H9 (cell line): ENCODE results near the gene LRMDA. TPM values are rescaled to one million over a fixed set of nuclear protein-coding genes. Genes with fewer than 3 reads are reported as not detected.

Source experiments
- DNase-seq: peaks from one replicate; pipeline ENCODE4 v3.0.0-alpha.2; 2017
- H2AFZ ChIP-seq: one replicate; pipeline ENCODE4 v1.6.1; 2013; ENCODE audit warnings: mild to moderate bottlenecking, low read length, control low read depth, moderate library complexity
- H2AK5ac ChIP-seq: 2 replicates; pipeline ENCODE4 v1.6.1; 2013; ENCODE audit warnings: low read length, control low read depth, mixed read lengths; ENCODE audit not compliant: insufficient read length
- H2BK120ac ChIP-seq: one replicate; pipeline ENCODE4 v1.6.1; 2013; ENCODE audit warnings: low read depth, mild to moderate bottlenecking, low read length, control low read depth, inconsistent platforms; ENCODE audit not compliant: poor library complexity, severe bottlenecking
- H2BK12ac ChIP-seq: 2 replicates; pipeline ENCODE4 v1.6.1; 2013; ENCODE audit warnings: low read length, control low read depth, mixed read lengths, low read depth; ENCODE audit not compliant: insufficient read length
- H2BK15ac ChIP-seq: 2 replicates; pipeline ENCODE4 v1.6.1; 2013; ENCODE audit warnings: low read depth, low read length, control low read depth
- H2BK20ac ChIP-seq: one replicate; pipeline ENCODE4 v1.6.1; 2013; ENCODE audit warnings: low read depth, mild to moderate bottlenecking, low read length, control low read depth, inconsistent platforms; ENCODE audit not compliant: poor library complexity, severe bottlenecking
- H2BK5ac ChIP-seq: 2 replicates; pipeline ENCODE4 v1.6.1; 2013; ENCODE audit warnings: low read length, control low read depth, mixed read lengths; ENCODE audit not compliant: insufficient read length
- H3K14ac ChIP-seq: 2 replicates; pipeline ENCODE4 v1.6.1; 2013; ENCODE audit warnings: low read length, control low read depth; ENCODE audit not compliant: insufficient read depth
- H3K18ac ChIP-seq: 2 replicates; pipeline ENCODE4 v1.6.1; 2013; ENCODE audit warnings: low read depth, mild to moderate bottlenecking, mixed read lengths, low read length, control low read depth; ENCODE audit not compliant: insufficient read length
- H3K23ac ChIP-seq: 2 replicates; pipeline ENCODE4 v1.6.1; 2013; ENCODE audit warnings: low read length, control low read depth, mixed read lengths, low read depth; ENCODE audit not compliant: insufficient read length
- H3K23me2 ChIP-seq: 2 replicates; pipeline ENCODE4 v1.6.1; 2013; ENCODE audit warnings: low read depth, mild to moderate bottlenecking, mixed read lengths, low read length, control low read depth; ENCODE audit not compliant: insufficient read length, poor library complexity, severe bottlenecking
- H3K27ac ChIP-seq: 2 replicates; pipeline ENCODE4 v1.5.1; 2013; ENCODE audit warnings: low read length, control low read depth, mixed read lengths, low read depth; ENCODE audit not compliant: insufficient read length
- H3K27me3 ChIP-seq: 2 replicates; pipeline ENCODE4 v1.6.1; 2013; ENCODE audit warnings: low read length, control low read depth, inconsistent platforms; ENCODE audit not compliant: insufficient read depth
- H3K4ac ChIP-seq: 2 replicates; pipeline ENCODE4 v1.6.1; 2013; ENCODE audit warnings: low read depth, mild to moderate bottlenecking, control low read depth, inconsistent platforms, low read length, moderate library complexity
- H3K4me1 ChIP-seq: 2 replicates; pipeline ENCODE4 v1.6.1; 2013; ENCODE audit warnings: low read length, control low read depth, inconsistent platforms; ENCODE audit not compliant: insufficient read depth
- H3K4me2 ChIP-seq: 2 replicates; pipeline ENCODE4 v1.6.1; 2013; ENCODE audit warnings: low read length, control low read depth, mixed read lengths; ENCODE audit not compliant: insufficient read length, insufficient read depth
- H3K56ac ChIP-seq: 2 replicates; pipeline ENCODE4 v1.6.1; 2013; ENCODE audit warnings: low read depth, mild to moderate bottlenecking, mixed read lengths, low read length, control low read depth; ENCODE audit not compliant: insufficient read length
- H3K79me1 ChIP-seq: 2 replicates; pipeline ENCODE4 v1.6.1; 2013; ENCODE audit warnings: low read depth, mild to moderate bottlenecking, moderate library complexity, low read length, control low read depth, inconsistent platforms; ENCODE audit not compliant: insufficient read depth, poor library complexity, severe bottlenecking
- H3K79me2 ChIP-seq: 2 replicates; pipeline ENCODE4 v1.6.1; 2013; ENCODE audit warnings: low read length, control low read depth, inconsistent platforms; ENCODE audit not compliant: insufficient read depth
- H3K9ac ChIP-seq: 2 replicates; pipeline ENCODE4 v1.6.1; 2013; ENCODE audit warnings: low read length, control low read depth, mixed read lengths; ENCODE audit not compliant: insufficient read length; ENCODE audit errors: extremely low read depth
- H3K9me3 ChIP-seq: one replicate; pipeline ENCODE4 v1.6.1; 2013; ENCODE audit warnings: low read depth, low read length, inconsistent platforms; ENCODE audit not compliant: control insufficient read depth
- H3T11ph ChIP-seq: one replicate; pipeline ENCODE4 v1.6.1; 2013; ENCODE audit warnings: mild to moderate bottlenecking, low read length, control low read depth, inconsistent platforms
- H4K20me1 ChIP-seq: one replicate; pipeline ENCODE4 v1.6.1; 2013; ENCODE audit not compliant: control insufficient read depth, insufficient read length, insufficient read depth
- H4K5ac ChIP-seq: 2 replicates; pipeline ENCODE4 v1.6.1; 2013; ENCODE audit warnings: low read depth, mild to moderate bottlenecking, mixed read lengths, low read length, control low read depth; ENCODE audit not compliant: insufficient read length
- H4K8ac ChIP-seq: replicated peaks from 2 replicates; pipeline ENCODE4 v1.6.1; 2013; ENCODE audit warnings: low read length, control low read depth, mixed read lengths, low read depth; ENCODE audit not compliant: insufficient read length
- H4K91ac ChIP-seq: 2 replicates; pipeline ENCODE4 v1.6.1; 2013; ENCODE audit warnings: low read depth, mild to moderate bottlenecking, moderate library complexity, mixed read lengths, low read length, control low read depth; ENCODE audit not compliant: insufficient read length
- H3K27ac Mint-ChIP-seq, 3 experiments: 2 replicates in 2 of 3; 3 replicates in 1 of 3; pipeline ENCODE4 v1.8.0; 2020 to 2021; ENCODE audit warnings: mixed read lengths in 3 of 3, mild to moderate bottlenecking in 1 of 3, moderate library complexity in 1 of 3
- H3K27me3 Mint-ChIP-seq: 2 replicates; pipeline ENCODE4 v1.8.0; 2021; ENCODE audit warnings: low read depth, mild to moderate bottlenecking, moderate library complexity, mixed read lengths
- H3K36me3 Mint-ChIP-seq, 3 experiments: 2 replicates in 2 of 3; 3 replicates in 1 of 3; pipeline ENCODE4 v1.8.0; 2020 to 2021; ENCODE audit warnings: low read depth in 3 of 3, mixed read lengths in 3 of 3; ENCODE audit not compliant: insufficient read depth in 1 of 3
- H3K4me1 Mint-ChIP-seq, 2 experiments: 2 replicates each; pipeline ENCODE4 v1.8.0; 2020; ENCODE audit warnings: mixed read lengths in 2 of 2
- H3K4me3 Mint-ChIP-seq, 2 experiments: 2 replicates in 1 of 2; 3 replicates in 1 of 2; pipeline ENCODE4 v1.8.0; 2020 to 2021; ENCODE audit warnings: mild to moderate bottlenecking in 2 of 2, mixed read lengths in 2 of 2, moderate library complexity in 1 of 2
- H3K9me3 Mint-ChIP-seq, 2 experiments: 2 replicates in 1 of 2; 3 replicates in 1 of 2; pipeline ENCODE4 v1.8.0; 2020; ENCODE audit warnings: mild to moderate bottlenecking in 2 of 2, mixed read lengths in 2 of 2, moderate library complexity in 1 of 2
- WGBS: extraction: QIAGEN DNeasy Blood & Tissue Kit; methylation state at CpG from one replicate; pipeline ENCODE4 v1.1.7; 2013; ENCODE audit warnings: missing lambda C conversion rate, low lambda C conversion rate, mixed read lengths; ENCODE audit not compliant: insufficient read length; ENCODE audit errors: extremely low coverage; 5-methylcytosine and 5-hydroxymethylcytosine counted together
- total RNA-seq: library from RNA; stranded (reverse); gene quantifications from 2 replicates; pipeline ENCODE4 v1.2.1, GENCODE V29; 2021
- TF ChIP-seq, protein P1 (sequence below): fragments of 200-600 bp; sonication (generic); conservative IDR thresholded peaks from 3 replicates; pipeline ENCODE4 v1.8.0; 2021; ENCODE audit warnings: antibody characterized with exemption, mild to moderate bottlenecking

Gene LRMDA
- total RNA-seq, 1 experiment from 2014 or later = 1.8 TPM

DNA sequence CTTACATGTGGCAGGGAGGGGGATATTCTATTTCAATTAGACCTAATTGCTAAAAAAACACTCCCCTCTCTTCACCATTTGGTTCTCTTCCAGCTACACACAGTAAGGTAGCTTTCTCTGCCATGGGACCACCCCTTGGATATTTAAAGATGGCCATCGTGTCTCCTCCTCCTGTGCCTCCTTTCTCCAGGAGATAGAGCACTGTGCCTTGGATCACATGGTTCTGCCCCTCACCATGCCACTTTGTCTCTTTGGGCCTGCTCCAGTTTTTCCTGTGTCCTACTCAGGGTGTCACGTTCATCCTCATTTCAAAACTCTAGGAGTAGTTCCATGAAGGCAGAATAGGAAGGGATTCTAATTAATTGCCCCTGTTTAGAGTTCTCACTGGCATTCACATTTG is 1146.0 kb downstream of the LRMDA start:
- Histone ChIP-seq H2BK120ac (no peak overlapping the region), H2BK20ac (no peak overlapping the region), H3K4me2 (no peak overlapping the region), H3T11ph (no peak overlapping the region), H2BK12ac (no peak overlapping the region), H3K27ac (no peak overlapping the region), H3K18ac (no peak overlapping the region), H3K23me2 (no peaks in the 10 kb centered on the region), H2BK5ac (no peak overlapping the region), H2AK5ac (no peak overlapping the region), H3K79me1 (no peaks in the 10 kb centered on the region), H4K5ac (no peak overlapping the region), H4K8ac (no peak overlapping the region), H3K9ac (no peak overlapping the region), H2AFZ (no peak overlapping the region), H3K23ac (no peak overlapping the region), H3K4ac (no peak overlapping the region), H4K20me1 (no peaks in the 10 kb centered on the region), H3K14ac (no peak overlapping the region), H3K27me3 (no peaks in the 10 kb centered on the region), H3K9me3 (no peaks in the 10 kb centered on the region), H4K91ac (no peak overlapping the region), H3K4me1 (no peaks in the 10 kb centered on the region), H3K79me2 (no peaks in the 10 kb centered on the region), H2BK15ac (no peak overlapping the region), H3K56ac (no peak overlapping the region)
- no peaks in the 10 kb centered on the region for H3K4me1 Mint-ChIP-seq
- no peak overlapping the region; a peak in 1 of 7 replicates for H3K27ac Mint-ChIP-seq
- no peak overlapping the region for H3K4me3 Mint-ChIP-seq
- H3K36me3 Mint-ChIP-seq = peaks cover 0 to 9% (median 3%) of the 10 kb centered on the region in 3 experiments; a peak in 2 of 7 replicates
- no peak for DNase-seq
- TF ChIP-seq, protein P1, sequence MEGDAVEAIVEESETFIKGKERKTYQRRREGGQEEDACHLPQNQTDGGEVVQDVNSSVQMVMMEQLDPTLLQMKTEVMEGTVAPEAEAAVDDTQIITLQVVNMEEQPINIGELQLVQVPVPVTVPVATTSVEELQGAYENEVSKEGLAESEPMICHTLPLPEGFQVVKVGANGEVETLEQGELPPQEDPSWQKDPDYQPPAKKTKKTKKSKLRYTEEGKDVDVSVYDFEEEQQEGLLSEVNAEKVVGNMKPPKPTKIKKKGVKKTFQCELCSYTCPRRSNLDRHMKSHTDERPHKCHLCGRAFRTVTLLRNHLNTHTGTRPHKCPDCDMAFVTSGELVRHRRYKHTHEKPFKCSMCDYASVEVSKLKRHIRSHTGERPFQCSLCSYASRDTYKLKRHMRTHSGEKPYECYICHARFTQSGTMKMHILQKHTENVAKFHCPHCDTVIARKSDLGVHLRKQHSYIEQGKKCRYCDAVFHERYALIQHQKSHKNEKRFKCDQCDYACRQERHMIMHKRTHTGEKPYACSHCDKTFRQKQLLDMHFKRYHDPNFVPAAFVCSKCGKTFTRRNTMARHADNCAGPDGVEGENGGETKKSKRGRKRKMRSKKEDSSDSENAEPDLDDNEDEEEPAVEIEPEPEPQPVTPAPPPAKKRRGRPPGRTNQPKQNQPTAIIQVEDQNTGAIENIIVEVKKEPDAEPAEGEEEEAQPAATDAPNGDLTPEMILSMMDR = no peak
- no peaks in the 10 kb centered on the region for H3K27me3 Mint-ChIP-seq
- no CpG with 5 or more reads among the region's 2 CpGs for WGBS
- peaks cover 10 to 11% of the 10 kb centered on the region in 2 experiments; a peak in 4 of 5 replicates for H3K9me3 Mint-ChIP-seq
